Activated CD4-positive, alpha-beta T cell treated with anti-CD3 and anti-CD28 coated beads, Interleukin-2, amount 50 U/mL, for 24 hours (primary cell): Measurements from ENCODE around the gene WNK1.
"Not testable (repeated sequence)": the region's sequence is repeated elsewhere in the genome, so short reads cannot be mapped to it uniquely, and the experiment has no call there.

ENCODE experiments used
- DNase-seq, 2 donors: peaks; one replicate each; pipeline ENCODE4 v3.0.0-alpha.2; 2020; ENCODE audit warnings: low read depth in 1 of 2, low spot score in 1 of 2

The WNK1 gene

DNA sequence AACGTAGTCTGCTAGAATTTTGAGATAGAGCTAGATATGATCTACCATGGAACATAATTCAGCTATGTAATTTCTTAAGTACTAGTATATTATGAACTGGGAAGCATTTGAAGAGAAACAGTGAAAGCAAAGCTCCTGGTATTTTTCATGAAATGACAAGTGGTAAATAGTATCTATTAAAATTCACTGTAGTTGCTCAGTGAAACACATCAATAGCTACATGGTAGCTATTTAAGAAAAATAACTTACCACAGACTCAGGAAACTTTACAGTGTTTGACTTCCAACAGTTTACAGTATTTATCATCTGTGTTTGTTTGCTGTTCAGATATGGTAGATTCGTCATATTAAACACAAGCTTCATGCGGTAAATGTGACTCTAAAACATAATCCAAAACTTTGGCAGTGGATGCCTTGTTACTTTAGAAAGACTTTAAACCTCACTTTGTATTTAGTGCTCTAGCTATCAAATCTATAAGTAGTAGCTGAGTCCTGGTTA, 25.2 kb downstream of the WNK1 start:
- no peak for DNase-seq

DNA sequence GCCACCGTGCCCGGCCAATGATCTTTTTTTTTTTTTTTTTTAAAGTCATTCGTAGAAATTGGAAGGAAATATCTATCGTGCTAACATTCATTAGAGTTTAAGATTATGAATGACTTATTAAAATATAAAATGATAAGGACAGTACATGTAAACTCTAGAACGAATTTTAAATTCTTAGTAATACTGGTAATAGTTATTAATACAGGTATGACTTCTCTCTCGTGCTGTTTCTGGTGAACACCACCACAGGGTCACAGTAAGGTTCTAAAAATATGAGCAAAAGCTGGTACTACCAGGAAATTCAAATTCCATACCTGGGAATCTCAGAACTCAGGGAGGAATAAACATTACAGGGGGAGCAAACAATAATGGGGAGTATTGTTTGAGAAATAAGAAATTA, 26.2 kb downstream of the WNK1 start:
- no peak for DNase-seq

DNA sequence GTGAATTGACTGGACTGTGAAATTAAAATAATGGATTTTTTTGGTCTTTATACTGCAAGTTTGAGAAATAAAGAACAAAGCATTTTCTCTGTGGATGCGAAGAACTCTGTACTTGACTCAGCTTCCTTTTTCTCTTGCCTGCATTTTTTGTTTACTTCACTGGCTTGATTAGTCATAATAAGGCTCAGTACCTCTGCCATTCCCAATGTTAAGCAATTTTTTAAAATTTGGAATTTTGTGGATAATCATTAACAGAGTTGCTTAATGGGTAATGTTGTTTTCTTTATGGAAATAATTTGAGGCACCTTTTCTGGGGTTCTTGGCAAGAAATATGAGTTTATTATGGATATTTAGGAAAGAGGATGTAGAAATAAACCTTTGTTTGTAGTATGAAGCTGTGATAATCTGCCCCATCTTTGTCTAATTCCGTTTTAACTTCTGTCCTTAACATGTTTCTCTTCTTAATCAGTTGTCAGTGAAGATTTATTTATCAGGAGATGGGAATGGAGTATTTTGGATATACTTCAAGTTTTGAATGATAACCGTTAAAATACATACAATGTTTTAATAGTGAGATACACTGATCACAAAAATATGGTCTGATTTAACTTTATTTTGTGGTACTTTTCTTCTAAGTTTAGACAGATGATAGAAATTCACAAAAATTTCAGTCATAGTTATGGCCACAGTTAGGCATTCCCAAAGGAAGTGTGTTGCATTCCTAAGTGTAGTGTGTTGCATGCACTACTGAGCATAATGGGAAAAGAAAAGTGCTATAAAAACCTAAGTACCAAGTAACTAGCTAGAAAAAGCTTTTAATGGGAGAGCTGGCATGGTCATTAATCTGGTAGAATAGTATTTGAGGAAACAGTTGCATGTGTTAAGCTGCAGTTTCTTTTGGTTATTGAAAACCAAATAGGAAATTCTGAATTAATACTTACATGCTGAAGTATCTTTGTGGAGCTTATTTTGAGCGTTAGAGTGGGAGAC, 27.7 kb downstream of the WNK1 start:
- no peak for DNase-seq

DNA sequence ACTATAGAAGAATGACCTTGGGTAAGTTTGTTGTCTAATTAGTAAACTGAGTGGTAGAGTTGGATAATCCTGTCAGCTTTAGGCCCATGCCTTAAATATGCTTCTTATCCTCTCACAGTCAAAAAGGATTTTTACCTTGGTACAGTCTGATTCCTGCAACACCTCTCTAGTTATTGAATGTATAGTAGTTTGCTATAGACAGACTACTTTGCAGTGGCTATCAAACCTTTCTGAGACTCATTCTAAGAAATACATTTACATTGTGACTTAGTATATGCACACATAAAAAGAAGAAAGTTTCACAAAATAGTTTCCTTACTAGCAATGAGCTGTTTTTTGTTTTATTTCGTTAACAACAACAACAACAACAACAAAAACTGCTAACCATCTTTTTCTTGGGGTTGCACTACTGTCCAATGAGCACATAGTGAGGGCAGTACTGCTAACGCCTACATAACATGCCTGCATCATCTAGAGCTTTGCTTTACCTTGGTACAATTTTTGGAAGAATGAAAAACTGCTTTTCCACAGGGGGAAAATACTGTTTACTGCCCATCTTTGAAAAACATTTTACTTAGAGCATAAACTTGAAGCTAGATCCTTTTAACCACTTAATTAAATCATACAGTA, 28.5 kb downstream of the WNK1 start:
- DNase-seq: no peak

DNA sequence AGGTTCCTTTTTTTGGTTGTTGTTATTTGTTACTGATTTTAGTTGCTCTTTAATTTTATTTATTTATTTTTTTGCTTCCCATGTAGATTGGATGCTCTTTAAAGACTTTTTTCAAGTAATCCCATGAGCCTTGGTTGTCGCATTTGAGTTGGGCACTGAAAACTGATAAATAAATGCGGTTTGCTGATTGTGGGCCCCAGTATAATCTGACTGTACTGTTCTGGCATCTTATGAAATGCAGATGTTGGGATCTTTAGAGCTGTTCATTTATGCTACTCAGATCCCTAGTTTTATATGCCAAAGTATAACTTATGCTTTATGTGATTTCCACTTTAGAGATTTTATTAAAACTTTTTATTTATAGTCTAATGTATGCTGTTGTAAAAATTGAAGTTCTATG, 33.3 kb downstream of the WNK1 start:
- no peak for DNase-seq

DNA sequence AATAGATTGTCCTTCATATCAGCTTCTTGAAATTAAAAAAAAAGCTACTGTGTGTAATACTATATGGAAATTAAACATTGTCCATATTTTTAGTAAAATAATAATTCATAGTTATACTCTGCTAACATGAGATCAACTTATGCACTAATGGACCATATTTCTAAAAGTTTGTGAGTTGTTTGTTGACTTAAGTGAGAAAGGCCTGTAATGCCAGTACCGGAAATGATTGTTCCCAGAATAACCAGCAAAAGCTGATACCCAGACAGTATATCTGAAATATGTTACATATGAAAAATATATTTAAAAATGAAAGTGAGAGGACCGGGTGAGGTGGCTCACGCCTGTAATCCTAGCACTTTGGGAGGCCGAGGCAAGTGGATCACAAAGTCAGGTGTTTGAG, 35.9 kb downstream of the WNK1 start:
- DNase-seq: no peak

DNA sequence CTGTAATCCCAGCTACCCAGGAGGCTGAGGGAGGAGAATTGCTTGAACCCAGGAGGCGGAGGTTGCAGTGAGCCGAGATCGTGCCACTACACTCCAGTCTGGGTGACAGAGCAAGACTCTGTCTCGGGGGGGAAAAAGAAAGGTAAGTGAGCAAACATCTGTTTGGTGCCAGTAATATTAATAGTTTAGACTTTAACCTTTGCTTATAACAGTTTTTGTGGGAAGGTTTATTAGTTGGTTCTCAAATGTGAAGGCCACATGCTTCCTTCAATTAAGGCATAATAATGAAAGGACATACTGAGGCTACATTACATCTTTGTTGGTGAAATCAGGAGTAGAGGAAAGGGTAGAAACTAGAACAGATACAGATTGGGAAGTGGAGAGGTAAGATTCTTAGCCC, 36.4 kb downstream of the WNK1 start:
- not testable (repeated sequence) for DNase-seq

DNA sequence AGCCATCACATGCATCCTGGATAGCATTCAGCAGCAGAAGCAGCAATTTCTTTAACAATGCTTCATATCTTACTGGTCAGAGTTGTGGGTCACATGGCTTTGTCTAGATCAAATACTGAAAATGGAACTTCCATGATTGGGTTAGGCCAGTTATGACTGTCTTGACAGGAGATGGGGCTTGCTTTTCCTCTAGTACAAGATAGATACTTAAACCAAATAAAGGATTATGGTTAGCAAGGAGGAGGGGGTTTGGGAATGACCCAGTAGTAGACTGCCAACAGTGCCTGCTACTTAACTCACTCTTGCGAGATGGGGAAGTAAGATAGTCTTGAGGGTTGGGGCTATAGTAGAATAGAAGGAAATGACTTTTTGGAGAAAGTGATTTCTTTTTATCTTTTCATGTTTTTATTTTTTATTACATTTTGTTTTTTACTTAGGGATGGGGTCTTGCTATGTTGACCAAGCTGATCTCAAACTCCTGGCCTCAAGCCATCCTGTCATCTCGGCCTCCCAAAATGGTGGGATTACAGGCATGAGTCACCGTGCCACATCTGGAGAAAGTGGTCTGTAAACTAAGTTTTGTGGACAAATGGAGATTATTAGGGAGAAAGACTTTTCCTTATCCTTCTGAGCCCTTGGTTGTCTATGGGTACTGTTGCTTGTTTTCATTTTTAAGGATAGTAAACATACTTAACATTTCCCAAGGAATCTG, 37.6 kb downstream of the WNK1 start:
- DNase-seq: no peak

DNA sequence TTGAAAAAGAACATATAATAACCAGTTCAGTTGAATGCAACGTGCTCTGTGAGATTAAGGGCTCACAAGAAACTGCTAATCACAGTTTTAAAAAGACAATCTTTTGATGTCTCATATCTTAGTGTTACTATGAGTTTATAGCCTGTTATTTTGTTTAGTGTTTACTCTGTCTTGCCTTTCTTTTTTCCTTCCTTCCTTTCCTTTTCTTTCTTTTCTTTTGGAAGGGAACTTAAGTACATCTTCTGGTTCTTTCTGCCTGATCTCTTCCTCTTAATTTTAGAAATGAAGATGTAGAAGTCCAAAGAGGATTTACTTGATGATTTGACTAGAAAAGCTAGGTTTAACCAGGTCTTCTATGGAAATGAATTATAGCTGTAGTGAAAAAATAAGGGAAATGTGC, 38.2 kb downstream of the WNK1 start:
- DNase-seq: no peak

DNA sequence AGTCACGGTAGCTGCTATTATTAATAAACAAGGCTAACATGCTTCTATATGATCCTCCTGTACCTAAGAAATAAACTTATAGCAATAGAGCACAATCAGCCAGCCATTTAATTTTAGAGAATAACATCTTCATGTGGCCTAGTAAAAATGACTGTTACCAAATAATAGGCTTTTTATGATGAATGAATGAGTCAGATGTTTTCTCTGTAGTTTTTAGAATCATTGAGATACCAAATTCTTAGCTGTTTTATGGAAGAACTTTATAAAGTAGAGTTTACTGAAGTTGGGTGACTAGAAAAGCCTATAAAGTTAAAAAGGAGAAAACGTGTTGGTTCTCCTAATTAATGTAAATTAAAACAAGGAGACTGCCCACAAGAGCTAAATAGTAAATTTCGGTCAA, 40.7 kb downstream of the WNK1 start:
- no peak for DNase-seq

DNA sequence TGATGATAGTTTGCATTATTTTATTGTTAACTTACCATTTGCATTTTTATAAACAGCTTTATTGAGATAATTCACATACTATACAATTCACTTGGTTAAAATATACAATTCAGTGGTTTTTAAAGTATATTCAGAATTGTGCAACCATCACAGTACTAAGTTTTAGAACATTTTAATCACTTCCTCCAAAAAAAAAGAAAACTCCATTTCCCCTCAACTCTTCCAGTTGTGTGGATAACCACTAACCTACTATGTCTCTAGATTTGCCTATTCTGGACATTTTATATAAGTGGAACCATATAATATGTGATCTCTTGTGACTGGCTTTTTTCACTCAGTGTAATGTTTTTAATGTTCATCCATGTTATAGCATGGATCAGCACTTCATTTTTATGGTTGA, 41.3 kb downstream of the WNK1 start:
- DNase-seq: no peak

DNA sequence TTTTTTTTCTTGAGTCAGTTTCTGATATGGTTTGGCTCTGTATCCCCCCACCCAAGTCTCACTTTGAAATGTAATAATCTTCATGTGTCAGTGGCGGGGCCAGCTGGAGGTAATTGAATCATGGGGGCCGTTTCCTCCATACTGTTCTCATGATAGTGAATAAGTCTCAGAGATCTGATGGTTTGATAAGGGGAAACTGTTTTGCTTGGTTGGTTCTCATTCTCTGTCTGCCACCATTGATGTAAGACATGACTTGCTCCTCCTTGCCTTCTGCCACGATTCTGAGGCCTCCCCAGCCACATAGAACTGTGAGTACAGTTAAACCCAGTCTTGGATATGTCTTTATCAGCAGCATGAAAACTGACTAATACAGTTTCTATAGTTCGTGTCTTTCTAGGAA, 42.9 kb downstream of the WNK1 start:
- peak; percentile 35 to 82 for DNase-seq

DNA sequence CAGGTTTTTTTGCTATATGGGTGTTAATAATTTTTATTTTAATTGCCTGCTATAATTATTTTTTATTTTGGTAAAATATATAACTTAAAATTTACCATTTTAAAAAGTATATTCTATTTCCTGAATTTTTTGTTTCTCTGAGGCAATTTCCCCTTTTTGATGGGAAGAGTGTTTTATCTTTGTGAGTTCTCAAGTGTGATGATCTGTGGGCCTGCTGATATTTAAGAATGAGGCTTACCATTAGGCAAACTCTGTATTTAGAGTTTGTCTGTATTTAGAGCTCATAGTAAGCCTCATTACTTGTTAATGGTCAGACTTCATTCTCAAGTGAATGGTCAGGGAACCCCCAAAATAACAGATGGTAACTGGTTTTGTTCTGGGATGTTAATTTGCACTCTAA, 48.0 kb downstream of the WNK1 start:
- no peak for DNase-seq

DNA sequence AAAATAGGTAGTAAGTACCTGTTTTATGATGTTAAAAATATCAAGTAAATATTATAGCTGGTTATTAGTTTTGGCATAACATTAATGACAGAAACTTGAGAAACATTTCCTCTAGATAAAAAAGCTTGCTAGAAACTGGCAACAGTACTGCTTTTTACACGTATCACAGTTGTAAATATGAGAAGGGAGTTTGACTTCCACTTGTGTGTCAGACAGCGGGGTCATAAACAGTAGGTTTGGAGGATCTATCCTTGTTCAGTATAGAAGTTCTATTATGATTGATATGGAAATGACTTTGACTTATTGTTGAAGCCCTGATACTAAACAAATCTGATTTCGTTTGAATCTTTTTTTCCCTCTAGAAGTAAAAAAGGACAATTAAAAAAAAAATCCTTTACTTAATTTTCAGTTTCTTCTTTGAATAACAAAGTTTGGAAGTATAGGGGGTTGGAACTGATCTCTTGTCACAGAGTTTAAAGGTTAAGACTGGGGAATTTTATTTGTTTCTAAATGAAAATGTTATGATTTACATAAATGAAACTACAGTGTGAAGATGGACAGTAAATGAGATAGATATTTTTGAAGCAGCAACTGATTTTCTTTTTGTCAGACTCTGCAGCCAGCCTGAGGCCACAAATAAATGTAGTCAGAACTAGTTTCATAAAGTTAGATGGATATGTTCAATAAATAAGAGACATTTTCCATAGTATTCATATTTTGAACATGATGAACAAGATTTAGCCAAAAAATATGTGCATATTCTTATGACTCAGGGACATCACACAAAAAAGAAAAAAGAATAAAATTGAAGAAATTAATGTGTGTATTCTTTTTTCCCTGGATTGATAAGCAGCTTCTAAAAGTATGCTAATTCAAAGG, 50.1 kb downstream of the WNK1 start:
- no peak for DNase-seq

DNA sequence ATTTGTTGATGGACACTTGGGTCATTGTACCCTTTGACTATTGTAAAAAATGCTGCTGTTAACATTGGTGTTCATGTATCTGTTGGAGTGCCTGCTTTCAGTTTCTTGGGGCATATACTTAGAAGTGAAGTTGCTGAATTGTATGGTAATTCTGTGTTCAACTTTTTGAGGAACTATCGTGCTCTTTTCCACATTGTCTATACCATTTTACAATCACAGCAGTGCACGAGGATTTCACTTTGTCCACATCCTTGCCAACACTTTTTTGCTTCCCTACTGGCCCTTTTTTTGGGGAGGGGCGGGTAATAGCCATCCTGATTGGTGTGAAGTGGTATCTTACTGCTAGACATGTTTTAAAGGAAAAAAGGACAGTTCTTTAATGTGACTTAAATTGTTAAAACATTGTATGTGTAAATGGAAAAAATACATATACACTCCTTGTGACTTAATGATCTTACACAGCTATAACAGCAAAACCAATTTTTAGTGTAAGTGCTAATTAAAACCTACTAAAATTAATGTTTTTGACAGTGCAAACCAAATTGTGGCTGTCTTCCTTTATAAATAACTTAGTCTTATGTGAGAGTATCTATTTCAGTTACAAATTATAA, 52.7 kb downstream of the WNK1 start:
- no peak for DNase-seq

DNA sequence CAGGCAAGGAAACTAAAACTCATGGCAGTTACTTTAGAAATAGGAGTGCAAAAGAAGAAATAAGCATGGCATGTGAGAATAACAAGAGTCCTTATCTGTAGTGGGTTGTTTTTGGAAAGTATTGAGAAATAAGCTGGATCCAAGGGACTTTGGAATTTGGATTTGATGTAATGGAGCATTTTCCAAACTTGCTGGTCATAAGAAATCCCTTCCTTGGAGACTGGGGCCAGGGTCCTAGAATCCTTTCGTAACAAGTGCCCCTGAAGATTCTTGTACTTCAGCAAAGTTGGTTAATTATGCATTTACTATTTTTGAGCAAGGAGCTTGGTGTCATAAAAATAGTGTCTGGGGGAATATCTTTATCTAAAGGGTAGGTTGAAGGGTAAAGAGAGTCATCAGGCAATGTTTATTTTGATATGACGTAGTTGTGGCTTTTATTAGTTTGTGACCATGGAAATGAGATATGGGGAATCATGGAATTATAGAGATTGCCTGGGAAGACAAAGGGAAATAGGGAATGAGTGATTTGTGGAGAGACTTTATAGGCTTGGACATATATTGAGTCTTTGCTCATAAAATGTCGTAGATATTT, 53.9 kb downstream of the WNK1 start:
- DNase-seq: no peak

DNA sequence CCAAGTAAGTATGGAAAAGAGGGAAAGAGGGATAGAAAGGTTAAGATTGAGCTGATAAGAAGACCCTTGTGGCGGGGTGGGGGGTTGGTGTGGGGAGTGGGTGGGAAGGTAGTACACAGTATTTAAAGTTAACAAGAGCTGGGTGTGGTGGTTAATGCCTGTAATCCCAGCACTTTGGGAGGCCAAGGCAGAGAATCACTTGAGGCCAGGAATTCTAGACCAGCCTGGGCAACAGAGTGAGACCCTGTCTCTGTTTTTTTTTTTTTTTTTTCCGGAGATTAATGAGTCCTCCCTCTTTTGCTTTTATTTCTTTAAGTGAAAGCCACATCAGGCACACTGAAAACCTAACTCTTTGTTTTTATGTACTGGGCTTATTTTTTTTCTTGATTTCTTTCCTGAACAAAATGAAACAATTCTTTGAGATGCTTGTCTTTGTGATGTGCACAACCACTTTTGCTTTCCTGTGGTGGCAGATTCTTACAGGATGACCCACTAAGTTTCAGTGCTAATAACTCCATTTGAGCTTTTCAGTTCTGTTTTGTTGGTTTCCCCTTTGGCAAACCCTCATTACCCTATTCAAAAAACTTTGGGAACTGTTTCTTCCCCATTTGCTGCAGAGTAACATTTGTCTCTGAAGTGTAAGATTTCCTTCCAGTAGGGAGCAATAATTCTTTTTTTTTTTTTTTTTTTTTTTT, 54.8 kb downstream of the WNK1 start:
- no peak for DNase-seq

DNA sequence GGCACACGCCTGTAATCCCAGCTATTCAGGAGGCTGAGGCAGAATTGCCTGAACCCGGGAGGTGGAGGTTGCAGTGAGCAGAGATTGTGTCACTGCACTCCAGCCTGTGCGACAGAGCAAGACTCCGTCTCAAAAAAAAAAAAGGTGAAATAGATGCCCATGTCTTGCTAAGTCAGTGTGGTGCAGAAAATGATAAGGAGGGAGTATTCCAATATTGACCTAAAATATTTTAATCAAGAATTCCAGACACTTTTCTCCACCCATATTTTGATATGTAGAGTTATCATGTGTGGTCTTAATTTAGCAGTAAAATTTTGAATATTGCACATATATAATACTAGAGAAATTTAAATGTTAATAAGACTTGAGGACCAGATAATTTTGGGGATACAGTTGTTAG, 57.7 kb downstream of the WNK1 start:
- DNase-seq: no peak

DNA sequence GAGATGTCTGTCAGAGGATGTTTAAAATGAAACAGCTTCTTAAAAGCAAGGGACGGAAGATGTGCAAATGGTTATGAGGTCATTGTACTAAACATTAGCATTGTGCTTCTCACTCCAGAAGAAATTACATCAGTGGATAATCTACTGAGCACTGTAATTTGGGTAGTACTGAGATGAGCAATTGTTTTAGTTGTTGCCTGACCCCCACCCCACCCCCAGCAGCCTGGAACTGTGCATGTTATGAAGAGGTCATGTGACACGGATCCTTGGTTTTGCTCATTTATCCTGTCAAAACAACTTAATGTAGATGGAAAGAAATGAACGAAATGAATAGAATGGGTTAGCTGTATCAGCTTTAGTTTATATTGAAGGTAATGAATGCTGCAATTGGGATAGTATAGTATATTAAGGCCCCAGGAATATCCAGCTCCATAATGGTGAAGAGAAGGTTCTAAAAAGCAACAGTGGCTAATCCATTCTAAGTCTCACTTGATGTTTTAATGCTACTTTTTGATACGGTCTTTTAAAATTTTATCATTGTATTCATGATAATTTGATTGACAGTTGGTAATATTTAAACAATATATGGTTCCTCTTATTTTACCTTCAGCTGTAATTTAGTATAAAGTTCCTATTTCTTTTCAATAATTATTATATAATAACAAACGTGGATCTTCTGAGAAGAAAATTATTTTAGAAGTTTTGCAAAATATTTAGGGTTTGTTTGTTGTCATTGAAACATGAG, 58.5 kb downstream of the WNK1 start:
- DNase-seq: peak in 1 of 2 donors; percentile 24
